Keratinocyte (primary cell): ENCODE data around the gene ZC3H18. TPM values are rescaled to one million over a fixed set of nuclear protein-coding genes. Genes with fewer than 3 reads are reported as not detected.

ENCODE experiments used
- DNase-seq: peaks from one replicate; pipeline ENCODE4 v3.0.0-alpha.2; 2011; ENCODE audit warnings: low read depth, missing footprints, low spot score
- FAIRE-seq: peaks from 2 replicates; lab custom pipeline; 2011; peaks lifted over from hg19 to GRCh38; lab: Jason Lieb, UNC
- H2AFZ ChIP-seq: 2 replicates; pipeline ENCODE4 v1.6.0; 2012; ENCODE audit warnings: low read length, control low read depth, inconsistent platforms; ENCODE audit not compliant: control insufficient read depth
- H3K27ac ChIP-seq: 2 replicates; pipeline ENCODE4 v1.5.1; 2011; ENCODE audit warnings: low read length; ENCODE audit not compliant: control insufficient read depth, insufficient read depth
- H3K27me3 ChIP-seq: 3 replicates; pipeline ENCODE4 v1.6.0; 2011; ENCODE audit warnings: low read length; ENCODE audit not compliant: control insufficient read depth, insufficient read depth; ENCODE audit errors: extremely low read depth
- H3K36me3 ChIP-seq, 2 experiments: 2 replicates in 1 of 2; 3 replicates in 1 of 2; pipeline ENCODE4 v1.5.1; 2011; ENCODE audit warnings: low read length in 2 of 2, mild to moderate bottlenecking in 1 of 2; ENCODE audit not compliant: control insufficient read depth in 2 of 2, insufficient read depth in 2 of 2; ENCODE audit errors: extremely low read depth in 1 of 2
- H3K4me1 ChIP-seq: 3 replicates; pipeline ENCODE4 v1.5.1; 2011; ENCODE audit warnings: low read length; ENCODE audit not compliant: control insufficient read depth, insufficient read depth; ENCODE audit errors: extremely low read depth
- H3K4me2 ChIP-seq: 3 replicates; pipeline ENCODE4 v1.6.0; 2011; ENCODE audit warnings: low read depth, low read length; ENCODE audit not compliant: control insufficient read depth, insufficient read depth; ENCODE audit errors: extremely low read depth
- H3K4me3 ChIP-seq, 3 experiments: fragments of 200-600 bp in 1 of 3; sonication (generic) in 1 of 3; 2 replicates in 2 of 3; 3 replicates in 1 of 3; pipeline ENCODE4 v1.5.1; 2011 to 2016; ENCODE audit warnings: low read length in 3 of 3, mild to moderate bottlenecking in 3 of 3, control low read depth in 2 of 3, inconsistent platforms in 1 of 3, low read depth in 1 of 3, mixed read lengths in 1 of 3, mixed run types in 1 of 3, moderate library complexity in 1 of 3; ENCODE audit not compliant: control insufficient read depth in 2 of 3, insufficient read depth in 2 of 3; ENCODE audit errors: extremely low read depth in 1 of 3
- H3K79me2 ChIP-seq: 2 replicates; pipeline ENCODE4 v1.6.0; 2012; ENCODE audit warnings: low read length; ENCODE audit not compliant: control insufficient read depth, insufficient read depth
- H3K9ac ChIP-seq: 3 replicates; pipeline ENCODE4 v1.6.0; 2011; ENCODE audit warnings: low read length; ENCODE audit not compliant: control insufficient read depth, insufficient read depth; ENCODE audit errors: extremely low read depth
- H3K9me1 ChIP-seq: 3 replicates; pipeline ENCODE4 v1.6.0; 2011; ENCODE audit warnings: low read length; ENCODE audit not compliant: control insufficient read depth, insufficient read depth; ENCODE audit errors: extremely low read depth
- H3K9me3 ChIP-seq: 2 replicates; pipeline ENCODE4 v1.5.1; 2012; ENCODE audit warnings: low read depth, low read length; ENCODE audit not compliant: control insufficient read depth
- H4K20me1 ChIP-seq: 3 replicates; pipeline ENCODE4 v1.6.0; 2011; ENCODE audit warnings: low read length; ENCODE audit not compliant: control insufficient read depth, insufficient read depth; ENCODE audit errors: extremely low read depth
- EZH2 ChIP-seq: IDR thresholded peaks from one replicate; pipeline ENCODE4 v1.6.1; 2012; ENCODE audit warnings: inconsistent platforms, mild to moderate bottlenecking, low read length, moderate library complexity
- dilution Hi-C: fragments of 300-500 bp; cut with MboI; formaldehyde crosslinking; loops from one replicate; pipeline ENCODE4 v1.7.0; 2020; ENCODE audit warnings: low sequenced_read_pairs; ENCODE audit not compliant: extremely low pct_ligation_motif_present
- polyA plus RNA-seq, 5 experiments: library from polyadenylated mRNA; depleted of rRNA in 3 of 5; stranded (reverse) in 3 of 5; stranded (forward) in 1 of 5; unstranded in 1 of 5; fragments of >200 nt; gene quantifications; 1 replicate in 1 of 5; 2 replicates in 3 of 5; 3 replicates in 1 of 5; pipeline versions ENCODE4 v1.2.1 to v1.2.3, GENCODE V29; 2011 to 2012; ENCODE audit warnings: missing spikeins in 2 of 5, low read depth in 1 of 5, low replicate concordance in 1 of 5
- TF ChIP-seq, protein P1 (sequence below), 3 experiments: IDR thresholded peaks in 1 of 3; conservative IDR thresholded peaks in 1 of 3; optimal IDR thresholded peaks in 1 of 3; 2 replicates in 2 of 3; 3 replicates in 1 of 3; pipeline versions ENCODE3 to v1.5.1; 2011; ENCODE audit warnings: low read length in 3 of 3, mild to moderate bottlenecking in 3 of 3, moderate library complexity in 2 of 3, control low read depth in 1 of 3, inconsistent platforms in 1 of 3; ENCODE audit not compliant: insufficient read depth in 2 of 3; ENCODE audit errors: extremely low read depth in 1 of 3

The ZC3H18 gene
- polyA plus RNA-seq, 1 donor (not counting 4 experiments of a cell fraction or from before 2014, with no cell fraction given), result 7.5 TPM

DNA sequence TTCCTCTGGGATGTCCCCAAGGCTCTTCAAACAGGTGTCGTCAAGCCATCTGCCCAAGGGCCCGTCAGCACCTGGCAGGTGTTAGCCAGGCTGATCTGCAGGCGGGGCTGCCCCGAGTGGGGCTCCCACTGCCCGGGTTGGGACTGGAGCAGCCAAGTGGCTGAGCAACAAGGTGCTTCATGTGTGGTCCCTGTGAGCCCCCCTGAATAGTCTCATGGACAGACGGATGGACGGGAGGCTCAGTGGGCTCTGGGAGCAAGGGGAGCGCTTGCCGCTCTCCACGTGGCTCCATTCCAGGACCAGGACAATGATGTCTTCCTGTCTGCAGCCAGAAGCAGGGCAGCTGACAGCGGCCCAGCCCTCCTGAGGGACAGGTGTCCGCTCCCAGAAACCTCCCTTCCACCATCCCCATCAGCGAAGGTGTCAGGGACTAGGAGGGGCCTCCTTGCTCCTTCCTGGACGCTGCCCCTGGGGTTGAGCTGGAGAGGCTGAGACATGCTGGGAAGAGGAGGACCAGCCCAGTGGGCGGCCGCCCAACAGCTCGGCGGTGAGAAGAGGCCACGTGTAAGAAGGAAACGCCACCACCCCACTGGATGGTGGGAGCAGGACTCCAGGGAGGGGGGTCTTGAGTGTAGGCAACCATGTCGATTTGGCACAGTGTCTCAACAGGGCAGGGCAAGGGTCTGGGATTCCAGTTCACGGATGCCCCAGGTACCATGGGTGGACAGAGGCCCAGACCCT lies 106.5 kb downstream of the ZC3H18 start:
- no peak overlapping the region for H3K27ac ChIP-seq

DNA sequence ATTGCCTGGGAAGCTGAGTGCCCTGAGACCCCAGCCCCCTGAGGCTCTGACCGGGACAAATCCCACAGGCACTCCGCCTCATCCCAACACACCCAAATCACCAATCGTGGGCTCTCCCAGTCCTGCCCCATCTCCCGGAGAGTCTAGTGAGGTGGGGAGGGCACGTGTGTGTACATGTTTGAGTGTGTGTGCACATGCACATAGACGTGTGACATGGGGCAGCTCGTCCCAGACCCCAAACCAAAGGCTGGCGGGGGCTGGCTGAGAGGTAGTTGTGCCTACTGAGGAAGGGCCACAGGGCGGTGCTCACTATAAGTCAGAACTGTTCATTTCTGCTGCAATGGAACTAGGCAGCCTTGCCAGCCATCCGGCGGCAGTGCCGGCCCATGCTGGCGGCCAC lies 107.5 kb downstream of the ZC3H18 start:
- H3K79me2 ChIP-seq, result no peaks in the 10 kb centered on the region
- no peak overlapping the region for H3K4me2 ChIP-seq
- no peaks in the 10 kb centered on the region for H3K9me3 ChIP-seq
- H3K27me3 ChIP-seq, result peaks cover 16% of the 10 kb centered on the region
- no peaks in the 10 kb centered on the region for H3K9me1 ChIP-seq
- no peaks in the 10 kb centered on the region for H3K4me1 ChIP-seq
- dilution Hi-C loops, result no loop called here
- peaks cover 0 to 6% of the 10 kb centered on the region in 2 experiments for H3K36me3 ChIP-seq
- TF ChIP-seq, protein P1, sequence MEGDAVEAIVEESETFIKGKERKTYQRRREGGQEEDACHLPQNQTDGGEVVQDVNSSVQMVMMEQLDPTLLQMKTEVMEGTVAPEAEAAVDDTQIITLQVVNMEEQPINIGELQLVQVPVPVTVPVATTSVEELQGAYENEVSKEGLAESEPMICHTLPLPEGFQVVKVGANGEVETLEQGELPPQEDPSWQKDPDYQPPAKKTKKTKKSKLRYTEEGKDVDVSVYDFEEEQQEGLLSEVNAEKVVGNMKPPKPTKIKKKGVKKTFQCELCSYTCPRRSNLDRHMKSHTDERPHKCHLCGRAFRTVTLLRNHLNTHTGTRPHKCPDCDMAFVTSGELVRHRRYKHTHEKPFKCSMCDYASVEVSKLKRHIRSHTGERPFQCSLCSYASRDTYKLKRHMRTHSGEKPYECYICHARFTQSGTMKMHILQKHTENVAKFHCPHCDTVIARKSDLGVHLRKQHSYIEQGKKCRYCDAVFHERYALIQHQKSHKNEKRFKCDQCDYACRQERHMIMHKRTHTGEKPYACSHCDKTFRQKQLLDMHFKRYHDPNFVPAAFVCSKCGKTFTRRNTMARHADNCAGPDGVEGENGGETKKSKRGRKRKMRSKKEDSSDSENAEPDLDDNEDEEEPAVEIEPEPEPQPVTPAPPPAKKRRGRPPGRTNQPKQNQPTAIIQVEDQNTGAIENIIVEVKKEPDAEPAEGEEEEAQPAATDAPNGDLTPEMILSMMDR (optimal IDR thresholded peaks at IDR 0.05 in 1 of 3, IDR thresholded peaks at IDR 0.05 in 1 of 3, conservative IDR thresholded peaks at IDR 0.05 in 1 of 3; ENCODE audit: extremely low read depth in 1 of 3, insufficient read depth in 2 of 3, low read length in 3 of 3), result no peak
- no peak for TF ChIP-seq EZH2
- no peak overlapping the region for H2AFZ ChIP-seq
- H4K20me1 ChIP-seq, result no peaks in the 10 kb centered on the region
- H3K9ac ChIP-seq, result no peak overlapping the region
- FAIRE-seq (no peak), DNase-seq (no peak)
- H3K4me3 ChIP-seq, result no peak overlapping the region
- H3K27ac ChIP-seq, result no peak overlapping the region

More for the DNA sequence above, 106.5 kb downstream of the ZC3H18 start:
- DNase-seq (no peak), FAIRE-seq (no peak)
- Histone ChIP-seq H4K20me1 (no peaks in the 10 kb centered on the region), H3K27me3 (peaks cover 9% of the 10 kb centered on the region), H3K4me2 (no peak overlapping the region), H3K9me1 (no peaks in the 10 kb centered on the region), H3K36me3 (peaks cover 0 to 6% of the 10 kb centered on the region in 2 experiments), H3K9me3 (no peaks in the 10 kb centered on the region), H3K79me2 (no peaks in the 10 kb centered on the region), H3K4me1 (no peaks in the 10 kb centered on the region), H2AFZ (no peak overlapping the region), H3K4me3 (no peak overlapping the region), H3K9ac (no peak overlapping the region)
- TF ChIP-seq EZH2, result no peak
- TF ChIP-seq, protein P1 (optimal IDR thresholded peaks at IDR 0.05 in 1 of 3, IDR thresholded peaks at IDR 0.05 in 1 of 3, conservative IDR thresholded peaks at IDR 0.05 in 1 of 3; ENCODE audit: extremely low read depth in 1 of 3, insufficient read depth in 2 of 3, low read length in 3 of 3), result no peak
- dilution Hi-C loops, result no loop called here
